HG03280 (cell line): ENCODE results near the gene UNC45A.
A peak's percentile ranks its signal among the peaks of the same experiment; 100 is the strongest.

Source experiments
- ATAC-seq: cut with Tn5 transposase; IDR thresholded peaks from one replicate; pipeline ENCODE4 v1.9.1; 2021; ENCODE audit warnings: mild to moderate bottlenecking, moderate library complexity; ENCODE audit not compliant: unreplicated experiment

The UNC45A gene

DNA sequence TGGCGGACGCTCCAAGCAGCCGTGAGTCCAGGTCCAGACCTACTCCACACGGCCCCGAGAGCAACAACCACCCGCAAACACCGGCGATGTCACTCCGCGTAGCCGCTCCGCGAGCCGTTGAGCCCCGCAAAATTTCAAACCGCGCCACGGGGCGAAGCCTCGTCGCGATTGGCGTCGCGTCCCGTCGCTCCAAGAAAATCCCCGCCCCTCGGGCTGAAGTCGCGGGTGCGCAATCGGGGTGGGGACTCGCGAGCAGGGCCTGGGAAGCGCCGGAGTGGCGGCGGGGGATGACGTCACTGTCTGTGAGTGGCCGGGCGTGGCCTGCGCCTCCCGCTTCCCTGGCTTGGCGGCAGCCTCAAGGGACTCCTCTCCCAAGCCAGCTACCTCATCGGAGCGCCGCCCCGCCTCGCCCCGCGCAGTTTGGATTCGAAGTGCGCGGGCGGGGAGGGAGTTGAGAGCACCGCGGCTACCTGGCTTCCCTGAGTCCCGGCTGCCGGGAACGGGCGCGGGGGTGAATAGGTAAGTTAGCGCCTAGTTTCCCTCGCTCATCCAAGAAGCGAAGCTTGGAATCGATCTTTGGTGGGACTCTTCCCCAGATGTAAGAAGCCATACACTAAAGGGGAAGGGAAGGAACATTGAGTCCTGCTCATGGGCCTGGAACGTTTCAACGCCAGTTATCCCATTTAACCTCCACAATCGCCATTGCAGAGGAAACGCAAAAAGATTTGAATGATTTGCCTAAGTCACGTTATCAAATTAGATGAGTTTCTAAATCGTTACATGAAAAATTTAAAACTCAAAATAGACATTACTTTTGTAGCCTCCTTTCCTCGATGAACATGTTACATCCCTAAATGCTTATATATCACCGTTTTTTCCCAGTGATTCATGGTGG, 59.6 kb downstream of the UNC45A start, which contains the start of gene PRC1:
Gene PRC1 (minus strand): TSS at position 119 of the 895 bp plus-strand sequence. CDS start 118 bp downstream, at position 1.
- ATAC-seq: peak; percentile 94

DNA sequence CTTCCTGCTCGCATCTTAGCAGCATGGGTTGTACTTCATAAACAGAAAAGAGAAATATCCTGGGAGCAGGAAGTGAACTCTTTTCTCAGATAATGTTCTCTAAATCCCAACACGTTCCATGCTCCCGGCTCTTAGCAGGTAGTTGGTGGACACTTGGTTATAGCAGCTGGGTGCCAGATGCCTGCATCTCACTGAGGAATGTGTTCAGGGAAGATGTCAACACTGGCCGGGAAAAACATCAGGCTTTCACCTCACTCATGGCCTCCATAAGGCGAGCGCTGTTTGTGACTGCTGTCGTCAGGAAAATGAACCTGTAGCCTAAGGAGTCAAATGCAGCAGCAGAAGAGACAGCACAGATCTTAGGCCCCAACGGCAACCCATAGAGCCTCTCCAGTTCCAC, 63.7 kb downstream of the UNC45A start:
- no peak for ATAC-seq

DNA sequence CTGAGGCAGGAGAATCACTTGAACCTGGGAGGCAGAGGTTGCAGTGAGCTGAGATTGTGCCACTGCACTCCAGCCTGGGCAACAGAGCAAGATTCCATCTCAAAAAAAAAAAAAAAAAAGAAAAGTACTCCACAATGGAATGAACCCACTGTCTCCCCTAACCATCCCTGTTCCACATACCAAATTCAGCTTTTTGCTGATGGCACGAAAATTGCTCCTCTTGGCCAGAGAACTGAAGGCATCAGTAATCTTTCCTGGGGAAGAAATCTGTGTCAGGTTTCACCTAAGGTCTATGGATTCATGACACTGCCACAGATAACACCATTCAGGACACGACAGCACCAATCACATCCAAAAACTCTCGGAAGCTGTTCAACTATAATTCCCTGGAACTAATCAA, 66.1 kb downstream of the UNC45A start:
- ATAC-seq: no peak
